Activated T-cell treated with anti-CD3 and anti-CD28 coated beads for 48 hours (primary cell): Measurements from ENCODE around the gene MAPK9.

Experiments used
- DNase-seq: peaks from one replicate; pipeline ENCODE4 v3.0.0-alpha.2; 2020; ENCODE audit warnings: low read depth

The MAPK9 gene

GRCh38 chr5:180294913-180295555 lies 3.2 kb upstream of the MAPK9 start:
- DNase-seq = no peak

DNA sequence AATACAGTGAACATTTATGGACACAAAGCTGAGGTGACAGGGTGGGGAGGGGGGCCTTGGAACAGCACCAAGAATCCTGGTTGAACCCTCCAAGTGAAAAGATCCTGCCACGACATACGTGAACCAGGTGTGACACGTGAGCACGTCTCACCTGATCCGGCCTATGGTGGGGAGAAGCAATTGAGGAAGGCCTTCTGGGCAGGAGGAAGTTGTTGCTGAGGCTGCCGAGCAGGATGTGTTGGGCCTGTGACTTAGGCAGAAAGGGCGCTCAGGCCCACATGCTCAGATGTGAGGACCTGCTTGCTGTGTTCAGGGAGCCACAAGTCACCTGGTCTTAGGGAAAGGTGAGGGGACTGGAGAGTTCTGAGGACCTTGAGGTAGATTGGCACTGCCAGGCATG lies 2.5 kb upstream of the MAPK9 start:
- no peak for DNase-seq

DNA sequence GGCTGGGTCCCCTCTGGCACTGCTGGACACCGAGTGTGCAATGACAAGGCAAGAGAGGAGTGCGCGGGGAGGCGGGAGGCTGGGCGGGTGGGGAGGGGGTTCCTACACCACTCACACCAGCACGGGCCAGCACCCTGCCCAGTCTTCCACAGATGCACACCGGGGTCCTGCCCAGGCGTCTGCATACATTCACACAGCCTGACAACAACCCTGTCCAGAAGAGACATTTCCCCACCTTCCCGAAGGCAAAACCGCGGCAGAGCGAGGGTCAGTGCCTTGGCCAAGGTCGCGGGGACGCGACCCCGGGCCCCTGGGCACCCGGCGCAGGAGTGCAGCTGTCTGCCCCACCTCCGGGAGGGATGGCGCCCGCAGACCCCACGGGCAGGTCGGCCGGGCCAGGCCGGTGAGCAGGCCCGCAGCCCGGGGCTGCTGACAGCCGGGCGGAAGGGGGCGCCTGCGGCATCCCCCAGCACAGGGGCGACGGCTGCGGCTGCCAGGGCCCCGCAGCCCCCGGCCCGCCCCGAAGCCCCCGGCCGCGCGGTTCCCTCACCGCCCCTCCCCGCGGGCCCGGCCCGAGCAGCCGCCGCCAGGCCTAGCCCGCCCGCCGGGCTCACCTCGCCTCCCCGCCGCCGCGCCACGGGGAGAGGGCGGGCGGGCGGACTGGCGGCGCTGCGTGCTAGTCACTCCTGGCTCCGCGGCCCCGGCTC lies 496 bp downstream of the MAPK9 start:
- no peak for DNase-seq

DNA sequence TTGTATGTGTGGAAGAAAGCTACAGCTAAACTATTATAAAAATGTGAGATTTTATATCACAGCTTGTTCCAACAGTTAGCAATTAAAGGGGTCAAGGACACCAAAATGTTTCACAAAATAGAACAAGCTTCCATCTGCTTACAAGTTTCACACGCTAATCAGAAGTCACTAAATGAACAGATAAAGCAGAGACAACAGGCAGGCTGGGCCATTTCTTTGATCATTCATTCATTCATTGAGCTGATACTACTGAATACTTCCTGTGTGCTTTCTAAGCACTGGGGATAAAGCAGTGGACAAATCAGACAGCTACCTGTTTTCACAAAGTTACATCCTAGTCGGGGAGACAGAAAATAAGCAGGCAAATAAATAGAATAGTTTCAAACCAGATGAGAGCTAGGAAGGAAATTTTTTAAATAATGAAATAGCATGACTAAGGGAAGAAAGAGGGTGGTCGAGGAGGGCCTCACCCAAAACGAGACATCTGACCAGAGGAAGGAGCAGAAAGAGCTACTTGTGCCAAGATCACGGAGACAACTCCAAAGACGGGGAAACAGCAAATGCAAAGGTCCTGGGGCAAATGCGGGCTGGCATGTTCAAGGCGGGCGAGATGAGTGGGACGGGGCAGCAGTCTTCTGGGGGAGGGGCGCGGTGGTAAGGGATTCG lies 1.2 kb downstream of the MAPK9 start:
- no peak for DNase-seq

DNA sequence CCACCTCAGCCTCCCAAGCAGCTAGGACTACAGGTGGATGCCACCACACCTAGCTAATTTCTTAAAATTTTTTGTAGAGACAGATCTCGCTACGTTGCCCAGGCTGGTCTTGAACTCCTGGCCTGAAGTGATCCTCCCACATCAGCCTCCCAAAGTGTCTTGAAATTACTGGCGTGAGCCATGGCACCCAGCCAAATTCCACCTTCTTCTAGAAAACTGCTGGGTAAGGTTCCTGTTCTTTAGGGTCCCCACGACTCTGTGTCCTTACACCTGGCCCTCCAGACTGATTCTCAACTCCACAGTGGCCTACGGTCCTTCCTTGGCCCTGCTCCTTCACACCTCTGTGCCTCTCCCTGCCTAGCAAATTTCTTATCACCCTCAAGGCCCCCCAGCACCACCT lies 1.9 kb downstream of the MAPK9 start:
- no peak for DNase-seq

DNA sequence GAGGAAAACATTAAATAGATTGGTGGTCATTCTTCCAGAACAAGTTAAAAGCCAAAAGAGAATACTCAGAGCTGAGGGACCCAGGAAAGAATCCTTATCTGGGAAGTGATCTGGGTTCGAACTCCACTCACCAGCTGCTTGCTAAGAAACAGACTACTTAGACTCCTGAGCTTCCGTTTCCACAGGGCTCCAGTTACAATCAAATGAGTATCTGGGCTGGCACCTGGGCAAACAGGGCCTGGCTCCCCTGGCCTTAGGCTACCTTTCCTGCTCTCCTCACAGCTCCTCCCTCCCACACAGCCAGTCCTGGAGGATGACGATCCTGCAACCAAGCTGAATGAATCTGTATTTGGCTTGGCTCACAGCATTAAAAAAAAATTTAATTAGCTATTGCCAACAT lies 2.5 kb downstream of the MAPK9 start:
- DNase-seq = no peak

GRCh38 chr5:180287868-180288267 lies 4.0 kb downstream of the MAPK9 start:
- DNase-seq = no peak

DNA sequence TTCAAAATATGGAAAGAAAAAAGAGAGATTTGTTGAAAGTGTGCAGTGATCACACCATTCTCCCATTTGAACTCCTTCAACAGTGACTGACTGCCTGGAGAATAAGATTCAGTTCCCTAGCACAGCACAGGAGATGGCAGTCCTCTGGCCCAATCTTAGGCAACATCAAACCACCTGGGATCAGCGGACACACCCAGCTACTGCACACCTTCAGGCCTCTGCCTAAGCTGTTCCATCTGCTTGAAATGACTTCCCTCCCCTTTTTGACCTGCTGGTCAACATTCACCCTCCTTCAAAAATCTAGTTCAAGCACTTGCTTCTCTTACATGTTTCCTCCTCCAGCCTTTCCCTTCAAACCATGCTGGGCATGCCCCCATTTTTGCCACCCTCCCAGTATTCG lies 4.5 kb downstream of the MAPK9 start:
- no peak for DNase-seq

DNA sequence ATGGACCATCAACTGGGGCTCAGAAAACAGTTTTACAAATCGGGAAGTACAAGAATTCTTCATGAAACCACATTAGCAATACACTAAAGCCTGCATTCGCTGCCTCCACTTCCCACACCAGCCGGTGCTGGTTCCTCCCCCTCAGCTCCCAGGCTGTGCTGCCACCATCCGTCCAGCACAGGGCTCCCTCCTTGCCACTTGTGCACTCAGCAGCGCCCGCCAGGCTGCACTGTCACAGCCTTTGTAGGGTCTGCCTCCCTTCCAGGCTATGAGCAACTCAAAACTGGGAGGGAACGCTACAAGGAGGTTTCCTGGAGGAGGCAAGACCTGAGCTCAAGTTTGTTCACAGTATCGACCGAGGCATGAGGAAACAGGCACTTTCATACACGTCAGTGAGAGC lies 7.7 kb downstream of the MAPK9 start:
- no peak for DNase-seq

- no peak for DNase-seq
Measured at GRCh38 chr5:180283026-180283615, 8.8 kb downstream of the MAPK9 start.

- DNase-seq = no peak
Measured at GRCh38 chr5:180282281-180282680, 9.6 kb downstream of the MAPK9 start.

- no peak for DNase-seq
Measured at GRCh38 chr5:180281706-180282105, 10.2 kb downstream of the MAPK9 start.

- no peak for DNase-seq
Measured at GRCh38 chr5:180274695-180275094, 17.2 kb downstream of the MAPK9 start.

DNA sequence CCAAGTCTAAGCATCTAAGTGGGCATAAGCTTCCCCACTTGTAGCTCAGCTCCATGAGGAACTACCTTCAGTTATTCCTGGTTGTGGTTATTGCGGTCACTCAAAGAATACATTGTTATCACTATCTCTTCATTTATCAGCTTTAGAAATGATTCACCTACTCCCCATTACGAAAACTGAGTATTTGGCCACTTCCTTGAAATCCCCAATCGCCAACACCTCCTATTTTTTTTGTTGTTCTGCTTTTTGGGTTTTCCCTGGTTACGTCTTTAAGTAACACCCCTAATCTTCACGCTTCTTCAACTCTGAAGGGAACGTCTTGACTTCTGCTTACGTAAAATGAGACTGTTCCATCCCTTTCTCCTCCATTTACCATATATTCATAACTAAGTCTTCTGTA lies 20.7 kb downstream of the MAPK9 start:
- DNase-seq = no peak

- no peak for DNase-seq
Measured at GRCh38 chr5:180259260-180259611, 32.6 kb downstream of the MAPK9 start.

- no peak for DNase-seq
Measured at GRCh38 chr5:180253036-180253824, 38.7 kb downstream of the MAPK9 start.

- DNase-seq = no peak
Measured at GRCh38 chr5:180251887-180252286, 40.0 kb downstream of the MAPK9 start.

- DNase-seq = no peak
Measured at GRCh38 chr5:180251141-180251540, 40.7 kb downstream of the MAPK9 start.

- no peak for DNase-seq
Measured at GRCh38 chr5:180250329-180250728, 41.6 kb downstream of the MAPK9 start.

DNA sequence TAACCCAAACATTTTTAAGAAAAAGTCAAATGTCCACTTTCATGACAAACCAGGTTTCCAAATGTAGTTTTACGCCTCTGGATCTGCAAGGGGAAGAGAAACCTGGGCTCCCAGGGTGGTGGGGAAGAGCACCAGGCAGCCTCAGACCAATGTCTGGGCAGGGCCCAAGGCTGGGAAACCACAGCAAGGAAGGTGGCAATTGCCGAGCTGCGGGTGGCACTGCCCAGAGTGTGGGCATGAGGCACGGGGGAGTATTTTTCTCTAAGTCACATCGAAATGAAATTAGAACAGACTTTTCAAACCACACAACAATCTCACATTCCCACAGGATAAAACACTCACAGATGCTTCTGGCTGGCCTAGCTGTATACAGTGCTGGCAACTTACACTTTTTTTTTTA lies 50.3 kb downstream of the MAPK9 start:
- no peak for DNase-seq

DNA sequence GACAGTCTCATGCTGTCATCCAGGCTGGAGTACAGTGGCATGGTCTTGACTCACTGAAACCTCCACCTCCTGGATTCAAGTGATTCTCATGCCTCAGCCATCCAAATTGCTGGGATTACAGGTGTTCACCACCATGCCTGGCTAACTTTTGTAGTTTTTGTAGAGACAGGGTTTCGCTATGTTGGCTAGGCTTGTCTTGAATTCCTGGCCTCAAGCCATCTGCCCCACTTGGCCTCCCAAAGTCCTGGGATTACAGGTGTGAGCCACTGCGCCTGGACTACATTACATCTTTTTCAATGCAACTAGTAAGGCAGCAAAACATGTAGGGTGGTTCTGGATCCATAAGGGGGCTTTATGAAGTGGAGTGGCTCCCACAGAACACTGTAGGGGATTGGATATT lies 53.3 kb downstream of the MAPK9 start:
- no peak for DNase-seq

DNA sequence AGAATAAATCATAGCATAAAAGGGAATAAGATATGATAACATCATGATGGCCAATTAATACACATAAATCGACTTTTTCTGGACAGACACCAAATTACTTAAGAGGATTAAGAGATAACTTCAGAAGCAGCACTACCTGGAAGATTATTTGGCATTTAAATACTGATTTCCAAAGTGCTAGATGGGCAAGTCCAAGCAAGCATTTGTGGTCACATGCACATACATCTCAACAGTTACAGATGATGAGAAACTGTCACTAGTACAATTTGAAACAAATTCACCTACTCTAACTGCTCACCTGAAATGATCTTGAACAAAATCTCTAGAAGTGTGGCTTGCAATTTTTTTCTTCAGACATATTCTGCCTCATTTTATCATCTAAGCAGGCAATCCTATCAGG lies 56.0 kb downstream of the MAPK9 start:
- no peak for DNase-seq
